NT2/D1 (cell line): ENCODE data around the gene C4orf17.

Source experiments
- SUZ12 ChIP-seq: IDR thresholded peaks from 2 replicates; pipeline ENCODE4 v1.6.1; 2011; ENCODE audit not compliant: insufficient read length, insufficient read depth; ENCODE audit errors: extremely low read depth
- YY1 ChIP-seq: IDR thresholded peaks from 2 replicates; pipeline ENCODE4 v1.6.1; 2011; ENCODE audit not compliant: insufficient read length, insufficient read depth
- ZNF274 ChIP-seq: IDR thresholded peaks from 2 replicates; pipeline ENCODE4 v1.6.1; 2011; ENCODE audit warnings: mild to moderate bottlenecking, low read depth, low read length

- TF ChIP-seq SUZ12 (no peak), YY1 (no peak), ZNF274 (no peak)
Measured at GRCh38 chr4:99461623-99462401, 49.0 kb upstream of the C4orf17 start.
